Fibroblast of the conjunctiva (primary cell): ENCODE data around the gene FETUB.

ENCODE experiments used
- DNase-seq: peaks from one replicate; pipeline ENCODE4 v3.0.0-alpha.2; 2010; ENCODE audit warnings: low read depth

Gene FETUB, protein sequence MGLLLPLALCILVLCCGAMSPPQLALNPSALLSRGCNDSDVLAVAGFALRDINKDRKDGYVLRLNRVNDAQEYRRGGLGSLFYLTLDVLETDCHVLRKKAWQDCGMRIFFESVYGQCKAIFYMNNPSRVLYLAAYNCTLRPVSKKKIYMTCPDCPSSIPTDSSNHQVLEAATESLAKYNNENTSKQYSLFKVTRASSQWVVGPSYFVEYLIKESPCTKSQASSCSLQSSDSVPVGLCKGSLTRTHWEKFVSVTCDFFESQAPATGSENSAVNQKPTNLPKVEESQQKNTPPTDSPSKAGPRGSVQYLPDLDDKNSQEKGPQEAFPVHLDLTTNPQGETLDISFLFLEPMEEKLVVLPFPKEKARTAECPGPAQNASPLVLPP

GRCh38 chr3:186639778-186640472, at the start of gene FETUB:
Gene FETUB, plus strand, starts transcription at chr3:186640399. Its CDS starts 62 bp downstream, at chr3:186640461.
- DNase-seq, result no peak

- no peak for DNase-seq
Measured at GRCh38 chr3:186590580-186591295, 49.5 kb upstream of the FETUB start.

GRCh38 chr3:186592682-186593081, 47.5 kb upstream of the FETUB start:
- DNase-seq, result no peak

- no peak for DNase-seq
Measured at GRCh38 chr3:186593862-186594261, 46.3 kb upstream of the FETUB start.

GRCh38 chr3:186594591-186595113, 45.5 kb upstream of the FETUB start:
- DNase-seq, result no peak

- DNase-seq, result no peak
Measured at GRCh38 chr3:186596568-186597287, 43.5 kb upstream of the FETUB start.

- DNase-seq, result no peak
Measured at GRCh38 chr3:186598108-186598784, 42.0 kb upstream of the FETUB start.

DNA sequence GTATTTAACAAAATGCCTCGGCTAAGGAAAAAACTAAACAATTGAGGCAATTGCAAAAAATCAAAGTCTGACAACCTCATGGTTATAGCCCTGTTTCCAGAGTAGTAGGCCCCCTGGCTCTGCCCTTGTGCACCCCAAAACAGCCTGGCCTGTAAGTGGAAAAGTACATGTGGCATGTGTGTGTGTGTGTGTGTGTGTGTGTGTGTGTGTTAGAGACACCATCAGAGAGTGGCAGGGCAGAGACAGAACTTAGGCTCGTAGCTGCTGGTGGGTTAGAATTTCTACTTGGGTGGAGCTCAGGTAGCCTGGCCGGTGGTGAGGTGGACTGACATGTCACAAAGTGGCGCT, 41.4 kb upstream of the FETUB start:
- DNase-seq, result no peak

GRCh38 chr3:186599142-186599784, 40.9 kb upstream of the FETUB start:
- DNase-seq, result no peak

DNA sequence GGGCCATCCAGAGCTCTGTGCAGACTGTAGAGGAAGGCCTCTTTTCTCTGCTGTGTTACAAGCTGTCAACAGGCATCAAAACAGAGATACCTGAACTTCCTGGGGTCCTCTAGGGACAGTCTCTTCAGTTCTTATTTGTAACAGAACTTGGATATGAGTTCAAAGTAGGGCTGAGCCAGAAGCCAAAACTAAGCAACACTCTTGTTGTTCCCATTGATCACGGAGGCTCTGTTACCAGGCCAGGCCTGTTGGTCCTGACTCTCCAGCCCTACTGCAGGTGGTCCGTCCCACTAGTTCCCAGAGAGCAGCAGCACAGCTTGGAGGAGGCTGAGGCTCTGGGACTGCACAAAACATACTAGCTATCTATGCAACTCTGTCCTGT, 40.4 kb upstream of the FETUB start:
- no peak for DNase-seq

DNA sequence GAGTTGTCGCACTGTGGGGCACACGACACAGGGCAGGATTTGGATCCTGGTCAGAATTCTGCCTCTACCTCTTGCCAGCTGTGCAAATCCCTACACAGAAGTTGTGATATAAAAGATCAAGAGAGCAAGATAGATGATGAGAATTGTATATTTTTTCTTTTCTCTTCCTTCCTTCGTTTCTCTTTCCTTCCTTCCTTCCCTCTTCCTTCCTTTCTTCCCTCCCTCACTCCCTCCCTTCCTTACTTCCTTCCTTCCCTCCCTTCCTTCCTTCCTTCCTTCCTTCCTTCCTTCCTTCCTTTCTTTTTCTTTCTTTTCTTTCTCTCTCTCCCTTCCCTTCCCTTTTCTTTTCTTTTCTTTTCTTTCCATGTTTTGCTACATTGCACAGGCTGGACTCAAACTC, 39.3 kb upstream of the FETUB start:
- DNase-seq, result no peak

DNA sequence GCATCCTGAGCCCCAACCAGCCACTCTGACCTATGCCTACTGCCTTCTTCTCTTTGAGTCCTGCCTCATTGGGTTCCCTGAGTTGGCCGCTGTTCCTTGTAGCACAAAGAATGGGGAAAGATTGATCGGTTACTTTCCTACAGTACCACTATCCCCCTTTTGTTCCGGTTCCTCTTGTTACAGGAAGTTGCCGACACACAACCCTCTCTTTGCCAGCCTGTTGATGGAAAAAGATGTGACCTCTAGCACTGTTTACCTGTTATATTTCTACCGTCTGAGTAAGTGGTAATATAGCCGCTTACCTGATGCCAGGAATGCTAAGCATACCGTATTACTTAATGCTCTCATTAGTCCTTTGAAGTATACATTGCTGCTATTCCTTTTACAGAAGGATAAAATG, 37.0 kb upstream of the FETUB start:
- DNase-seq, result no peak

- DNase-seq, result no peak
Measured at GRCh38 chr3:186605078-186605477, 35.1 kb upstream of the FETUB start.

DNA sequence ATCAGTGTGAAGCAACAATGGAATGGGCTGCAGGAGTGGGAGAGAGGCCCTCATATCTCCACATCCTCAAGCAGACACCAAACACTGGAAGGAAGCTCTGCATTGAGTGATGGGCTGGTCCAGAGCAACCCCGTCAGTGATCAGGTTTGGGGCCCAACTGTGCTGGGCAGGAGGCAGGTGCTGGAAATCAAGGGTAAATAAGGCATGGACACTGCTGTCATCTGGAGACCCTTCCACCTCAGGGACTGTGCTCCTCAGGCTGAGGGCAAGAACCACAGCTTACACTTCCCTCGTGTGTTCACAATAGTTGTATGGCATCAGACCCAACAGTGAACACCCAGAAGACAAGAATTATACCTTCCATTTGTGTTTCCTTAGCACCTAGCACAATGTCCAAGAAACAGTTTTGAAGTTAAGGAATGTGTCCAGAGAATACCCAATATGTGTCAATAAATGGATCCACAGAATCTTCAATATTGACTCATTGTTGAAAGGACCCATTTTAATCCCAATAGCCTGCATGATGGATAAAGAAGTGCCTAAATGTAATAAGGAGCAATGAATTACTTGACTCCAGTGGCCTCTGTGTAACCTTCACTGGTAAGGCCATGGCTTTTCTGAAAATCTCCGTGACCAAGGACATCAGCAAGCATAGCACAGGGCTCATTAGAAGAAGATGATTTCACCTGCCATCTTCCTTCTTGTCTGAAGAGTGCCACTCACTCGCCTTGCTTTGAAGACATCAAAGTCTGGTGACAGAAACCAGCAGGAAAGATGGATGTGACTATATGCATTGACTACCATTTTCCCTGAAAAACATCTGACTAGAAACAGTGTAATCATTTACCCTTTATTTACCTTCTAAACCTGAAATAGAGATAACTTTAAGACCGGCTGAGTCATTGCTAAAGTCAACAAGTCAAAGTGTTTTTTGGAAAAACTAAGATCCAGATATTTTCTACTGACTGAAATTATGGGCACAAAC, 34.3 kb upstream of the FETUB start:
- no peak for DNase-seq

GRCh38 chr3:186608624-186609215, 31.5 kb upstream of the FETUB start:
- DNase-seq, result no peak

GRCh38 chr3:186609247-186609868, 30.8 kb upstream of the FETUB start:
- no peak for DNase-seq

- DNase-seq, result no peak
Measured at GRCh38 chr3:186612065-186612464, 28.1 kb upstream of the FETUB start.

DNA sequence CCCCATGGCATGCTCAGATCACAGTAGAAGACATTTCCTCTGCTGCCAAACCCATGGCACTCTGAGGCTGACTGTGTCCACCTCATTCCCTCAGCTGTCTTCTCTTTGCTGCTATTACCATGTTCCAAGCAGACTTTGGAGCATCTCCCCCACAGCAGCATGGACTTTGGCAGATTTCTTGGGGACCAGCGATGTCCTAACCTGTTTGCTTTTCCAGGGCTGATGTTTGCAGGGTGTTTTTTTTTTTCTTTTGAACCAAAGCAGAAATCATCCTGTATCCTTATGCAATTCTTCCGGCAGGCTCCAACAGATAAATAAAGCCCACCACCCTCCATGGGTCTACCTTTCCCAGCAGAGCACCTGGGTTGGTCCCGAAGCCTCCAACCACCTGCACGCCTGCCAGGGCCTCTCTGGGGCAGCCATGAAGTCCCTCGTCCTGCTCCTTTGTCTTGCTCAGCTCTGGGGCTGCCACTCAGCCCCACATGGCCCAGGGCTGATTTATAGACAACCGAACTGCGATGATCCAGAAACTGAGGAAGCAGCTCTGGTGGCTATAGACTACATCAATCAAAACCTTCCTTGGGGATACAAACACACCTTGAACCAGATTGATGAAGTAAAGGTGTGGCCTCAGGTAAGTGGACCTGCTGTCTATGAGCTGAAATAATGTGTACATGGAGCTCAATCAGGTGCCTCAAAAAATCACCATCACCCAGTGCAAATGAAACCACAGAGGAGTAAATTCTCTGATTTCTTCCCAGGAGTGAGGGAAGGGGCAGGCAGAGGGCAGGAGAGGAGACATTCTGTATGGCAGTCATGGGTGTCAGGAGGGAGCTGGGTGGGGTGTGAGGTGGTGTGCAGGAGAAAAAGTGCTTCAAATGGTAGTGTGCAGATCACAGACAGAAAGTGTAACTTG, 27.2 kb upstream of the FETUB start, which contains the start of gene AHSG:
Gene AHSG (plus strand): TSS at position 340 of the 916 bp plus-strand sequence. CDS start 82 bp downstream, at position 422.
- no peak for DNase-seq
